GM21528 (cell line): ENCODE results near the gene ELMO3.

ENCODE experiments used
- ATAC-seq: cut with Tn5 transposase; IDR thresholded peaks from one replicate; pipeline ENCODE4 v1.9.1; 2021; ENCODE audit warnings: mild to moderate bottlenecking, moderate library complexity; ENCODE audit not compliant: unreplicated experiment, low FRiP score

Gene ELMO3

GRCh38 chr16:67237396-67238277 is 38.7 kb downstream of the ELMO3 start:
- ATAC-seq = no peak

GRCh38 chr16:67238278-67238575 is 39.3 kb downstream of the ELMO3 start:
- no peak for ATAC-seq

GRCh38 chr16:67238806-67239470 is 40.0 kb downstream of the ELMO3 start:
- no peak for ATAC-seq

- no peak for ATAC-seq
Measured at GRCh38 chr16:67240506-67240905, 41.6 kb downstream of the ELMO3 start.

- ATAC-seq = no peak
Measured at GRCh38 chr16:67241008-67241900, 42.3 kb downstream of the ELMO3 start.

GRCh38 chr16:67242138-67242730 is 43.3 kb downstream of the ELMO3 start:
- ATAC-seq = no peak

GRCh38 chr16:67243481-67243880 is 44.5 kb downstream of the ELMO3 start:
- ATAC-seq = no peak

- peak; percentile 47 for ATAC-seq
Measured at GRCh38 chr16:67244387-67245185, 45.7 kb downstream of the ELMO3 start.

- no peak for ATAC-seq
Measured at GRCh38 chr16:67245186-67245585, 46.3 kb downstream of the ELMO3 start.

- no peak for ATAC-seq
Measured at GRCh38 chr16:67245674-67246080, 46.7 kb downstream of the ELMO3 start.

GRCh38 chr16:67246081-67246755 is 47.3 kb downstream of the ELMO3 start:
- ATAC-seq = peak; percentile 38

- ATAC-seq = no peak
Measured at GRCh38 chr16:67246756-67247191, 47.8 kb downstream of the ELMO3 start.

GRCh38 chr16:67247192-67248072 is 48.5 kb downstream of the ELMO3 start, which contains the start of gene FHOD1:
TSS of gene FHOD1 (minus strand) at chr16:67247481. CDS start at chr16:67247410, 71 bp downstream.
- ATAC-seq = peak; percentile 42

GRCh38 chr16:67248073-67248400 is 49.1 kb downstream of the ELMO3 start:
- ATAC-seq = no peak

- ATAC-seq = no peak
Measured at GRCh38 chr16:67248401-67249177, 49.7 kb downstream of the ELMO3 start, which contains the start of gene SLC9A5. TSS of gene SLC9A5 (plus strand) at chr16:67248979. CDS start at chr16:67249015, 36 bp downstream.

GRCh38 chr16:67249178-67250044 is 50.5 kb downstream of the ELMO3 start:
- no peak for ATAC-seq

GRCh38 chr16:67250045-67250327 is 51.1 kb downstream of the ELMO3 start:
- no peak for ATAC-seq
